ENCODE measurements around the gene BMERB1. TPM values are rescaled to one million over a fixed set of nuclear protein-coding genes. Genes with fewer than 3 reads are reported as not detected.
A peak's percentile ranks its signal among the peaks of the same experiment; 100 is the strongest.

Gene BMERB1
- total and polyA plus RNA-seq, 2 experiments from 2014 or later = 17.3 to 28.1 TPM

GRCh38 chr16:15487336-15488284, 53.2 kb downstream of the BMERB1 start:
- Mint-ChIP-seq H3K4me3 (no peak overlapping the region), H3K27me3 (ENCODE audit: insufficient read depth, low read depth, poor library complexity) (peaks cover 3% of the 10 kb centered on the region), H3K4me1 (peaks cover 2% of the 10 kb centered on the region; the same call in 1 of the 3 replicates), H3K9me3 (no peaks in the 10 kb centered on the region; the same call in 2 of the 3 replicates), H3K27ac (no peak overlapping the region), H3K36me3 (ENCODE audit: low read depth) (no peaks in the 10 kb centered on the region)
- no peak overlapping the region for H3K4me3 ChIP-seq
- H4K20me1 ChIP-seq (replicated peaks; ENCODE audit: insufficient read depth) = no peaks in the 10 kb centered on the region
- no peak for DNase-seq (ENCODE audit: low spot score)
- no peak; the same call in 2 of the 3 replicates for ATAC-seq
- H3K36me3 ChIP-seq (ENCODE audit: insufficient read depth) = no peaks in the 10 kb centered on the region
- no peak overlapping the region for H3K4me2 ChIP-seq
- 0 out of 2 replicates have a peak, but pooled peaks cover 3% of the 10 kb centered on the region for H3K9me2 ChIP-seq (ENCODE audit: insufficient read depth)
- H3K4me1 ChIP-seq (ENCODE audit: insufficient read depth) = no peaks in the 10 kb centered on the region
- H3F3A ChIP-seq (replicated peaks; ENCODE audit: low read depth) = no peaks in the 10 kb centered on the region
- H3K27ac ChIP-seq (ENCODE audit: low read depth) = 0 out of 2 replicates have a peak overlapping the region, but pooled peaks have one; percentile 22
- no peaks in the 10 kb centered on the region for H3K27me3 ChIP-seq (ENCODE audit: insufficient read depth)
- no peak overlapping the region for H2AFZ ChIP-seq
- TF ChIP-seq POLR2AphosphoS5 (IDR thresholded peaks at IDR 0.05; ENCODE audit: low read depth) (no peak), NANOG (IDR thresholded peaks at IDR 0.05; ENCODE audit: borderline replicate concordance) (no peak), ZNF114 (CRISPR knock-in tag; IDR thresholded peaks at IDR 0.05) (no peak), ZNF331 (CRISPR knock-in tag; IDR thresholded peaks at IDR 0.05; ENCODE audit: low read depth) (no peak), ETS1 (IDR thresholded peaks at IDR 0.05) (no peak)
- H3K79me2 ChIP-seq (replicated peaks; ENCODE audit: insufficient read depth) = no peaks in the 10 kb centered on the region

- no peak for DNase-seq (ENCODE audit: low spot score)
- Histone ChIP-seq H3K4me2 (no peak overlapping the region), H3F3A (replicated peaks; ENCODE audit: low read depth) (no peaks in the 10 kb centered on the region), H2AFZ (no peak overlapping the region), H3K4me1 (ENCODE audit: insufficient read depth) (no peaks in the 10 kb centered on the region), H3K4me3 (no peak overlapping the region), H3K36me3 (ENCODE audit: insufficient read depth) (no peaks in the 10 kb centered on the region), H3K9me2 (ENCODE audit: insufficient read depth) (0 out of 2 replicates have a peak, but pooled peaks cover 3% of the 10 kb centered on the region), H4K20me1 (replicated peaks; ENCODE audit: insufficient read depth) (no peaks in the 10 kb centered on the region; the same call in 1 of the 2 replicates), H3K27ac (ENCODE audit: low read depth) (no peak overlapping the region), H3K27me3 (ENCODE audit: insufficient read depth) (no peaks in the 10 kb centered on the region), H3K79me2 (replicated peaks; ENCODE audit: insufficient read depth) (no peaks in the 10 kb centered on the region)
- Mint-ChIP-seq H3K4me3 (no peak overlapping the region), H3K36me3 (ENCODE audit: low read depth) (no peaks in the 10 kb centered on the region), H3K27ac (no peak overlapping the region; the same call in 1 of the 2 replicates), H3K4me1 (peaks cover 2% of the 10 kb centered on the region; the same call in 1 of the 3 replicates), H3K9me3 (no peaks in the 10 kb centered on the region; the same call in 2 of the 3 replicates), H3K27me3 (ENCODE audit: insufficient read depth, low read depth, poor library complexity) (peaks cover 3% of the 10 kb centered on the region)
- ATAC-seq = no peak
- TF ChIP-seq REST (IDR thresholded peaks at IDR 0.05; ENCODE audit: unreplicated experiment) = no peak
- TF ChIP-seq ZNF462 (CRISPR knock-in tag; IDR thresholded peaks at IDR 0.05) = no peak
- TF ChIP-seq JUNB (IDR thresholded peaks at IDR 0.05; ENCODE audit: unreplicated experiment) = no peak
- TF ChIP-seq ZNF331 (CRISPR knock-in tag; IDR thresholded peaks at IDR 0.05; ENCODE audit: low read depth) = no peak
Observed at GRCh38 chr16:15489016-15489415, 54.6 kb downstream of the BMERB1 start.
